ENCODE results near the gene LKAAEAR1. TPM values are rescaled to one million over a fixed set of nuclear protein-coding genes. Genes with fewer than 3 reads are reported as not detected.

LKAAEAR1 gene
- total and polyA plus RNA-seq, 2 of the 13 experiments (the other 11 are each of a cell fraction or from before 2014, with no cell fraction given), result not detected

DNA sequence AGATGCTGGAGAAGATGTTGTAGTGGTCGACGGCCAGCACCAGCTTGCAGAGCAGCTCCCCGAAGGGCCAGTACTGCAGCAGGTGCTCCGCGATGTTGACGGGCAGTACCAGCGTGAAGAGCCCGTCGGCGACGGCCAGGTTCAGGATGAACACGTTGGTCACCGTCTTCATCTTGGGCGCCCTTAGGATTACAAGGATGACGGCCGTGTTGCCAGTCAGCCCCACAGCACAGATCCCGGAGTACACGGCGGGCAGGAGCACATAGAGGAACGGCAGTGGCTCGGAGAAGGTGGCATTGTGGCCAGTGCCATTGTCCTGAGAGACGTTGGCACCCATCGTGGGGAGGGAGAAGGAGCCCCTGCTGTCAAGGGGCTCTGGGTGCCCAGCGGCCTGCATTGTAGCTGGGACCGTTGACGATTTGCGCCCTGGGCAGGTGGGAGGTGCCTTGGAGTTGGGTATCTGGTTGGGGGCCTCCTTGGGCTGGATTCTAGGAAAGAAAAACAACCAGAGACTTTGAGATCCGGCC, 22.3 kb upstream of the LKAAEAR1 start:
- WGBS (ENCODE audit: low lambda C conversion rate), result 43% methylated on average over 25 of the region's 28 CpGs
- DNase-seq (ENCODE audit: low spot score) (no peak), FAIRE-seq (no peak), ATAC-seq (no peak)
- Histone ChIP-seq H3K4me3 (replicated peaks in 1 of 3; ENCODE audit: insufficient read depth in 1 of 3, low read depth in 2 of 3, low read length in 3 of 3) (no peak overlapping the region), H3K4me2 (ENCODE audit: low read depth, low read length) (no peak overlapping the region), H4K20me1 (ENCODE audit: insufficient read depth, low read length) (peaks cover 8% of the 10 kb centered on the region; the same call in 1 of the 2 replicates), H3K27ac (ENCODE audit: extremely low read length, insufficient read depth, low read length) (no peak overlapping the region), H2AFZ (ENCODE audit: low read length) (no peak overlapping the region), H3K4me1 (ENCODE audit: insufficient read depth, low read length) (peaks cover 15% of the 10 kb centered on the region), H3K9ac (ENCODE audit: insufficient read depth, low read depth, low read length) (no peak overlapping the region), H3K36me3 (replicated peaks in 1 of 2; ENCODE audit: control insufficient read depth in 1 of 2, insufficient read depth in 2 of 2, low read length in 2 of 2) (no peaks in the 10 kb centered on the region), H3K79me2 (ENCODE audit: insufficient read depth, low read length) (no peaks in the 10 kb centered on the region), H3K27me3 (ENCODE audit: control insufficient read depth in 1 of 2, insufficient read depth in 2 of 2, low read length in 2 of 2) (peaks cover 37 to 85% of the 10 kb centered on the region in 2 experiments), H3K9me3 (ENCODE audit: low read length) (no peaks in the 10 kb centered on the region)
- intact Hi-C loops (cut with micrococcal nuclease; ENCODE audit: unreplicated experiment), result no loop called here
- TF ChIP-seq ZNF564 (CRISPR knock-in tag; IDR thresholded peaks at IDR 0.05), result no peak
- TF ChIP-seq, protein P1, sequence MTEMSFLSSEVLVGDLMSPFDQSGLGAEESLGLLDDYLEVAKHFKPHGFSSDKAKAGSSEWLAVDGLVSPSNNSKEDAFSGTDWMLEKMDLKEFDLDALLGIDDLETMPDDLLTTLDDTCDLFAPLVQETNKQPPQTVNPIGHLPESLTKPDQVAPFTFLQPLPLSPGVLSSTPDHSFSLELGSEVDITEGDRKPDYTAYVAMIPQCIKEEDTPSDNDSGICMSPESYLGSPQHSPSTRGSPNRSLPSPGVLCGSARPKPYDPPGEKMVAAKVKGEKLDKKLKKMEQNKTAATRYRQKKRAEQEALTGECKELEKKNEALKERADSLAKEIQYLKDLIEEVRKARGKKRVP (CRISPR knock-in tag; IDR thresholded peaks at IDR 0.05), result no peak
- no peak for TF ChIP-seq ZNF556 (CRISPR knock-in tag; IDR thresholded peaks at IDR 0.05; ENCODE audit: borderline replicate concordance)
- 0 out of 2 replicates have a peak, but pooled peaks have one; percentile 30 for TF ChIP-seq HNRNPL (IDR thresholded peaks at IDR 0.05; ENCODE audit: low read depth, low read length)
- no TSS peak for BruUV-seq (replicated peaks)
- CTCF ChIA-PET (ENCODE audit: low intra/inter-chr PET ratio, low total read pairs), result no interaction called here
- POLR2A ChIA-PET, result no interaction called here
- in situ Hi-C loops (cut with HindIII; ENCODE audit: extremely low pct_ligation_motif_present, low pct_unique_long_range_greater_than_20kb), result no loop called here

GRCh38 chr20:64105846-64106434, 21.7 kb upstream of the LKAAEAR1 start:
- H3K27ac ChIP-seq (ENCODE audit: extremely low read length, insufficient read depth, low read length), result no peak overlapping the region
- no peak overlapping the region for H3K4me3 ChIP-seq (replicated peaks in 1 of 3; ENCODE audit: insufficient read depth in 1 of 3, low read depth in 2 of 3, low read length in 3 of 3)
- H3K4me2 ChIP-seq (ENCODE audit: low read depth, low read length), result no peak overlapping the region
- no peak overlapping the region for H3K9ac ChIP-seq (ENCODE audit: insufficient read depth, low read depth, low read length)
- no peaks in the 10 kb centered on the region for H3K79me2 ChIP-seq (ENCODE audit: insufficient read depth, low read length)
- no peak overlapping the region for H2AFZ ChIP-seq (ENCODE audit: low read length)
- FAIRE-seq (no peak), ATAC-seq (no peak), DNase-seq (ENCODE audit: low spot score) (no peak)
- in situ Hi-C loops (cut with HindIII; ENCODE audit: extremely low pct_ligation_motif_present, low pct_unique_long_range_greater_than_20kb) (no loop called here), intact Hi-C loops (cut with micrococcal nuclease; ENCODE audit: unreplicated experiment) (no loop called here)
- ChIA-PET CTCF (ENCODE audit: low intra/inter-chr PET ratio, low total read pairs) (no interaction called here), POLR2A (no interaction called here)
- WGBS (ENCODE audit: low lambda C conversion rate), result 55% methylated on average over 32 of the region's 39 CpGs
- BruUV-seq (replicated peaks), result no TSS peak
- H3K4me1 ChIP-seq (ENCODE audit: insufficient read depth, low read length), result peaks cover 9% of the 10 kb centered on the region
- H4K20me1 ChIP-seq (ENCODE audit: insufficient read depth, low read length), result peaks cover 8% of the 10 kb centered on the region; the same call in 1 of the 2 replicates
- H3K36me3 ChIP-seq (replicated peaks in 1 of 2; ENCODE audit: control insufficient read depth in 1 of 2, insufficient read depth in 2 of 2, low read length in 2 of 2), result no peaks in the 10 kb centered on the region
- H3K27me3 ChIP-seq (ENCODE audit: control insufficient read depth in 1 of 2, insufficient read depth in 2 of 2, low read length in 2 of 2), result peaks cover 40 to 88% of the 10 kb centered on the region in 2 experiments
- H3K9me3 ChIP-seq (ENCODE audit: low read length), result no peaks in the 10 kb centered on the region
- TF ChIP-seq GABPB1 (CRISPR knock-in tag; IDR thresholded peaks at IDR 0.05) (peak; percentile 29; the same call in 1 of the 2 replicates), TBX3 (IDR thresholded peaks at IDR 0.05; ENCODE audit: borderline replicate concordance) (no peak), BCLAF1 (IDR thresholded peaks at IDR 0.05) (no peak), ZNF24 (IDR thresholded peaks at IDR 0.05) (no peak)
- TF ChIP-seq, protein P2, sequence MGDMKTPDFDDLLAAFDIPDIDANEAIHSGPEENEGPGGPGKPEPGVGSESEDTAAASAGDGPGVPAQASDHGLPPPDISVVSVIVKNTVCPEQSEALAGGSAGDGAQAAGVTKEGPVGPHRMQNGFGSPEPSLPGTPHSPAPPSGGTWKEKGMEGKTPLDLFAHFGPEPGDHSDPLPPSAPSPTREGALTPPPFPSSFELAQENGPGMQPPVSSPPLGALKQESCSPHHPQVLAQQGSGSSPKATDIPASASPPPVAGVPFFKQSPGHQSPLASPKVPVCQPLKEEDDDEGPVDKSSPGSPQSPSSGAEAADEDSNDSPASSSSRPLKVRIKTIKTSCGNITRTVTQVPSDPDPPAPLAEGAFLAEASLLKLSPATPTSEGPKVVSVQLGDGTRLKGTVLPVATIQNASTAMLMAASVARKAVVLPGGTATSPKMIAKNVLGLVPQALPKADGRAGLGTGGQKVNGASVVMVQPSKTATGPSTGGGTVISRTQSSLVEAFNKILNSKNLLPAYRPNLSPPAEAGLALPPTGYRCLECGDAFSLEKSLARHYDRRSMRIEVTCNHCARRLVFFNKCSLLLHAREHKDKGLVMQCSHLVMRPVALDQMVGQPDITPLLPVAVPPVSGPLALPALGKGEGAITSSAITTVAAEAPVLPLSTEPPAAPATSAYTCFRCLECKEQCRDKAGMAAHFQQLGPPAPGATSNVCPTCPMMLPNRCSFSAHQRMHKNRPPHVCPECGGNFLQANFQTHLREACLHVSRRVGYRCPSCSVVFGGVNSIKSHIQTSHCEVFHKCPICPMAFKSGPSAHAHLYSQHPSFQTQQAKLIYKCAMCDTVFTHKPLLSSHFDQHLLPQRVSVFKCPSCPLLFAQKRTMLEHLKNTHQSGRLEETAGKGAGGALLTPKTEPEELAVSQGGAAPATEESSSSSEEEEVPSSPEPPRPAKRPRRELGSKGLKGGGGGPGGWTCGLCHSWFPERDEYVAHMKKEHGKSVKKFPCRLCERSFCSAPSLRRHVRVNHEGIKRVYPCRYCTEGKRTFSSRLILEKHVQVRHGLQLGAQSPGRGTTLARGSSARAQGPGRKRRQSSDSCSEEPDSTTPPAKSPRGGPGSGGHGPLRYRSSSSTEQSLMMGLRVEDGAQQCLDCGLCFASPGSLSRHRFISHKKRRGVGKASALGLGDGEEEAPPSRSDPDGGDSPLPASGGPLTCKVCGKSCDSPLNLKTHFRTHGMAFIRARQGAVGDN (CRISPR knock-in tag; IDR thresholded peaks at IDR 0.05), result peak; percentile 39; the same call in 1 of the 2 replicates

Measured in HepG2 (cell line).